ENCODE measurements around the gene ODAD3.
"Not testable (repeated sequence)": the region's sequence is repeated elsewhere in the genome, so short reads cannot be mapped to it uniquely, and the experiment has no call there.

The ODAD3 gene

GRCh38 chr19:11435057-11435832 lies at the start of gene ODAD3, which contains the start of gene PRKCSH:
Gene ODAD3, minus strand, starts transcription at chr19:11435121. Its CDS starts 105 bp downstream, at chr19:11435016.
Gene PRKCSH, plus strand, starts transcription at chr19:11435635. Its CDS starts 483 bp downstream, at chr19:11436118.
- DNase-seq: peak; percentile 99

- no peak for DNase-seq
Observed at GRCh38 chr19:11483366-11484111, 48.6 kb upstream of the ODAD3 start.

GRCh38 chr19:11482384-11483050 lies 47.6 kb upstream of the ODAD3 start:
- peak; percentile 77 to 81 for DNase-seq

GRCh38 chr19:11481534-11482383 lies 46.8 kb upstream of the ODAD3 start:
- DNase-seq: peak; percentile 84 to 89

GRCh38 chr19:11480715-11481533 lies 46.0 kb upstream of the ODAD3 start, which contains the start of gene ELAVL3:
Gene ELAVL3, minus strand, starts transcription at chr19:11481046. Its CDS starts 438 bp downstream, at chr19:11480608.
- DNase-seq: no peak

GRCh38 chr19:11479898-11480714 lies 45.2 kb upstream of the ODAD3 start:
- no peak for DNase-seq

GRCh38 chr19:11479090-11479897 lies 44.4 kb upstream of the ODAD3 start:
- no peak for DNase-seq

GRCh38 chr19:11478167-11479089 lies 43.5 kb upstream of the ODAD3 start:
- no peak for DNase-seq

- no peak for DNase-seq
Observed at GRCh38 chr19:11475861-11476260, 40.9 kb upstream of the ODAD3 start.

GRCh38 chr19:11475343-11475742 lies 40.4 kb upstream of the ODAD3 start:
- DNase-seq: not testable (repeated sequence)

- no peak for DNase-seq
Observed at GRCh38 chr19:11473725-11474124, 38.8 kb upstream of the ODAD3 start.

GRCh38 chr19:11468266-11468845 lies 33.4 kb upstream of the ODAD3 start:
- not testable (repeated sequence) for DNase-seq

- DNase-seq: no peak
Observed at GRCh38 chr19:11465600-11465999, 30.7 kb upstream of the ODAD3 start.

- no peak for DNase-seq
Observed at GRCh38 chr19:11464333-11465265, 29.7 kb upstream of the ODAD3 start.

- no peak for DNase-seq
Observed at GRCh38 chr19:11463391-11463790, 28.5 kb upstream of the ODAD3 start.

- no peak for DNase-seq
Observed at GRCh38 chr19:11461453-11461852, 26.5 kb upstream of the ODAD3 start.

- DNase-seq: no peak
Observed at GRCh38 chr19:11460207-11460606, 25.3 kb upstream of the ODAD3 start.
